ENCODE results near the gene EML4. TPM values are rescaled to one million over a fixed set of nuclear protein-coding genes. Genes with fewer than 3 reads are reported as not detected.

Gene EML4
- total RNA-seq, 2 donors from 2014 or later: 68.2 to 76.5 TPM

DNA sequence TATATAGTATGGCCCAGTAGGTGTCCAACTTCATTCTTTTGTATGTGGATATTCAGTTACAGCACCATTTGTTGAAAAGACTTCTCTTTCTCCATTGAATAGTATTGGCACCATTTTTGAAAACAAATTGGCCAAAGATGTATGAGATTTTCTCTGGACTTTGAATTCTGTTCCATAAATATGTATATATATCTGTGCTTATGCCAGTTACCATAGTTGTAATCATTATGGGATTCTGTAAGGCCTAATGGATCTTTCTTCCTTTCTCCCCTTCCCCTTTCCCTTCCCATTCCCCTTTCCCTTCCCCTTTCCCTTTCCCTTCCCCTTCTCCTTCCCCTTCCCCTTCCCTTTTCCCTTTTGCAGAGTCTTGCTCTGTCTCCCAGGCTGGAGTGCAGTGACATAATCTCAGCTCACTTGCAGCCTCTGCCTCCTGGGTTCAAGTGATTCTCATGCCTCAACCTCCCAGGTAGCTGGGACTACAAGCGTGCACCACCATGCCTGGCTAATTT, 140.9 kb downstream of the EML4 start:
- intact Hi-C loops (cut with DNase I, micrococcal nuclease): no loop called here
- DNase-seq (no peak), ATAC-seq (no peak)

DNA sequence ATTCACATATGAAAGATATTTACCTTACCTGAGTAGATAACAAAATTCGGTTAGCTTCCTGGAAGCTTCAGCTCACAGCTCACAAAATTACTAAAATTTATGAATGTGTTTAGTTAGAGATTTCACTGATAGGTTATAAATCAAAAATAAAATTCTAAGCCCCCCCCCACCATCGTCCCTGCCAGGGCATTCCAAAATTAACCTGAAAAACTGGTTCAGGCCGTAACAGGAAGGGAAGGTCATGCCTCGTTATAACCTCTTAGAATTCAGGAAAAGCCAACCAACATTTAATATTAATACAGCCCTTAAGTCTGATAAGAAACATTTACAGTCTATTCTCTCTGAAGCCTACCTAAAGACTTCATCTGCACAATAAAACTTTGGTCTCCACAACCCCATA, 143.0 kb downstream of the EML4 start:
- ATAC-seq (no peak), DNase-seq (no peak)
- intact Hi-C loops (cut with DNase I, micrococcal nuclease): no loop called here

DNA sequence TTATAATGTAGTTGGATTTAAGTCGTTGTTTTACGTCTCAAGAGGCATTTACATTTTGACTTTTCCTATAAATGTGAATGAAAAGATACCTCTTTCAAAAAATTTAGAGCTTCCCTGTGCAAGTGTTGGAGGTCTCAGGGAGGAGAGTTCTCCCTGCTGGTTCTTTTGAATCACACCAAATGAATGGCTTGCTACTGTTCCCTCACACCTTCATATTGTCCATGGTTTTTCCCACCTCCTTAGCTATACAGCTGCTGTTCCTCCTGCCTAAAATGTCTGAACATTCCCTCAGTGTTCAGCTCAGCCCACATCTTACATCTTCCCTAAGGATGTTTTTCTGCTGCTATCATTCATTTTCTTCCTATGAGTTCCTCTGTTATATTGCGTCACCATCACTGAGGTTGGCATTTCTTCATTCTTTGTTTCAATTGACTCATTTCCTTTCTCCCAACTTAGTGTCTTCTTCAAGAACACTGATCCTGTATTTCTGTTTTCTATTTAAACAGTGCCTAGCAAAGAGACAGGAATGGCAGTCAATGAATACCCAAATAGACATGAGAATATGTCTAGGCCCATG, 145.8 kb downstream of the EML4 start:
- intact Hi-C loops (cut with DNase I, micrococcal nuclease): no loop called here
- ATAC-seq: no peak
- DNase-seq: no peak

DNA sequence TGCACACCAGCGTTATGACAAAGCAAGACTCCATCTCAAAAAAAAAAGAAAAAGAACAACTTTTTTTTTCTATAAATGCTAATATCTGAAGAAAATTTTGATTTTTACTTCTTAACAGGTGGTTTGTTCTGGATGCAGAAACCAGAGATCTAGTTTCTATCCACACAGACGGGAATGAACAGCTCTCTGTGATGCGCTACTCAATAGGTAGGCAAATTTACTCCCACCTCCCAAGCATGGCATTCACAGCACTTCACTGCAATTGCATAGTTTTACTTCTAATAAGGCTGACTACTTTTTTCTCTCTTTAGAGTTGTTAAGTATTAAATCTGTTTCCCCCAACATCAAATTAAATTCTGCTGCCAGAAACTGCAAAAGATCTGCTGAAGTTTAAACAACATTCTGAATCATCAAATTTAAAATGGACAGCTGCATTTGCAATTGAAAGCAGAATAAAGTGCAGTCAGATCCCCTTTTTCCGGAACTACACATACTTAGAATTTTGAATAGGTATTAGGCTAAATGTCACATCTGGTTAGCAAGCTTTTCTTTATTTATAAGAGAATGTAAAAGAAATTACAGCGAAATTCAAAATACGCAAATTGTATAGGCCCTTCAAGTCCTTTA, 146.8 kb downstream of the EML4 start:
- intact Hi-C loops (cut with DNase I, micrococcal nuclease): no loop called here
- no peak for ATAC-seq
- DNase-seq: no peak

DNA sequence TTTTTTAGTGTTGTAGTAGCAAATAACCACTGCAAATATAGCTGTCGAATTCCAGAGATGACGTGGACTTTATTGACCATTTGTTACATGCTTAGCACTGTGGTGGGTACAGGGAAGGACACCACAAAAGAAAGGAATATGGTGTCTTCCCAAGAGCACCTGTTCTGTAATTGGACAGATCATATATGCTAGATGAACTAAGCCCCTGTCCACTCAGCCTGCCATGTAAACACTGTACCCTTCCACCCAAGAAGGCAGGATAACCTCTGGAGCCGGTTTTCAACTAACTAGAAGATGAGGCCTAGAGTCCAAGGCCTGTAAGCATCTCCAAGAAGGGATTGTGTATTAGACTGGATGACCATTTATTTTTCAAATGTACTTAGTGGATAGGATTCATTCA, 147.8 kb downstream of the EML4 start:
- ATAC-seq: no peak
- intact Hi-C loops (cut with DNase I, micrococcal nuclease): no loop called here
- no peak for DNase-seq

DNA sequence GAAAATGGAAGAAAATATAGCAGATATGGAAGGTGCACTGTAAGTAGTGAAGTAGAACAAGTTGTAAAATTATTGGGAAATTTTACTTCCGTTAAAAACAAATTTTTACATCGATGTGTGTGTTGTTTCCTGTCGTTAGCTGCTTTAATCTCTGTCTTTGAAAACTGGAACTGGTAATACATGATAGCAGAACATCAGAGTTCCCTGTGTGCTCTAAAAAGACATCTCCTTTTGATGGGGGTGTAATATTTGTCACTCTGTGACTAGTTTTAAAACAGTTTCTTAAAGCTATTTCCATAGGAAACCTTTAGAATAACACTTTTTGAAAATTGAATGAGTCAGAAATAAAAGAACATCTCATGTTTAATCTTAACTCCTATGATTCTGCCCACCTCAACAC, 148.3 kb downstream of the EML4 start:
- intact Hi-C loops (cut with DNase I, micrococcal nuclease): no loop called here
- DNase-seq (no peak), ATAC-seq (no peak)

DNA sequence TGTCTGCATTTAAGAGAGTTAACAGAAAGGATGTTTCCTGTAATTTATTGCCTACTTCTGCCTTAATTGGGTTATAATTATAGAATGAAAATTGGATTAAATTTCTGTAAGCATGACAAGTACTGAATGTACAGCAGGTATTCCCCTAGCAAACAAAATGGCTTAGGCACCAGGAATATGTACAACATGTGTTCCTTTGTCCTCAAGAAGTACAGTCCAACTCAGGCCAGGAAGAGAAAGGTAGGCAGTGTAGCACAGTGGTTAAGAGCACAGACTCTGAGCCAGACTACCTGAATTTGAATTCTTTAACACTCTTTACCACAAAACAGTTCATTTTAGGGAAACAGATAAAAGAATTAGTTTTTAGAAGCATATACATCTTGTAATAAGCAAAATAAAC, 148.8 kb downstream of the EML4 start:
- ATAC-seq: no peak
- intact Hi-C loops (cut with DNase I, micrococcal nuclease): no loop called here
- no peak for DNase-seq

DNA sequence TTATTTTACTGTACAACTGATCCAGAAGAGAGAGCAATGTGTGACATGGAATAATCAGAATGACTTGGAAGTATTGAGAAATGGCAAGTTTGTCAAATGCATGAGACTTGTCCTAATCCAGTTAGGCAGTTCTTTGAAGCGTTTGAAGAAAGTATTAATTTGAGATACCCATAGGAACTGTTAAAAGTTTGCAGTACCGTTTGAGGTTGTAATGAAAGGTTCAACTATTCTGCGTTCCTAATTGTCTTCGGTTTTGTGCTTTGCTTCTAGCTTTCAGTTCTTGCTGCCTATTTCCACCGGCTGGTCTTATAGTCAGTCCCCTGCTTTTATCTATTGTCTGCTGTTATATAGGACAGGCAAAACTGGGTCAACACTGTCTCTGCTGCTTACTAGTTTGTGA, 150.1 kb downstream of the EML4 start:
- ATAC-seq (no peak), DNase-seq (no peak)
- intact Hi-C loops (cut with DNase I, micrococcal nuclease): no loop called here

DNA sequence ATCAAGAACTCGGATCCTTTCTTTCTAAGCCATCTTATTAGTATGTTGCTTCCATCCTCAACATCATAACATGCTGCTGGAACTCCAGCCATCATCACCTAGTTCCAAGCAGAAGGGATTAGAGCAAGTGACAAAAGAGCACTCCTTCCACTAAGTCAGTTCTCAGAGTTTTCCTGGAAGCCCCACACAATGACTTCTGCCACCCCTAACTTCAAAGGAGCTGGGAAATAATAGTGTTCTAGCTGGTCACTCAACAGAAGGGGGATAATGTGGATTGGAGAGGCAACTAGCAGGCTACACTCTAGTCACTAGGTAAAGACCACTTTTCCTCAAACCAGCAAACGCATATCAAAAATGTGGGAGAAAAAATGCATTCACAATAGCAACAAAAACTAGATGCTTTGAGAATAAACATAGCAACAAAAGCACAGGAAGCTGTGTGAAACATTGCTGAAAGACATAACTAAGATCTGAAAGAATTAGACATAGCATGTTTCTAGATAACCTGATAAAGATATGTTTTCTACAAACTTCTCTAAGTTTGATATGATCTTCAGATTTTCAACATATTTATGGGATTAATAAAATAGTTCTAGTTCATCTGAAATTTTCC, 152.4 kb downstream of the EML4 start:
- intact Hi-C loops (cut with DNase I, micrococcal nuclease): no loop called here
- ATAC-seq (no peak), DNase-seq (no peak)

DNA sequence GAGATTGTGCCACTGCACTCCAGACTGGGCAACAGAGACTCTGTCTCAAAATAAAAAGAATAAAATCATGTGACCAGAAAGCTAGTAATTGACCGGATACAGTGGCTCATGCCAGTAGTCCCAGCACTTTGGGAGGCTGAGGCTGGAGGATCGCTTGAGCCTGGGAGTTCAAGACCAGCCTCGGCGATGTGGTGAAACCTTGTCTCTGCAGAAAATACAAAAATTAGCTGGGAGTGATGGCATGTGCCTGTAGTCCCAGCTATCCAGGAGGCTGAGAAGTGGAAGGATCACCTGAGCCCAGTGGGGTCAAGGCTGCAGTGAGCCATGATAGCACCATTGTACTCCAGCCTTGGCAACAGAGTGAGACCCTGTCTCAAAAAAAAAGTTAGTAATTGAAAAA, 155.1 kb downstream of the EML4 start:
- intact Hi-C loops (cut with DNase I, micrococcal nuclease): no loop called here
- DNase-seq: no peak
- ATAC-seq: no peak

DNA sequence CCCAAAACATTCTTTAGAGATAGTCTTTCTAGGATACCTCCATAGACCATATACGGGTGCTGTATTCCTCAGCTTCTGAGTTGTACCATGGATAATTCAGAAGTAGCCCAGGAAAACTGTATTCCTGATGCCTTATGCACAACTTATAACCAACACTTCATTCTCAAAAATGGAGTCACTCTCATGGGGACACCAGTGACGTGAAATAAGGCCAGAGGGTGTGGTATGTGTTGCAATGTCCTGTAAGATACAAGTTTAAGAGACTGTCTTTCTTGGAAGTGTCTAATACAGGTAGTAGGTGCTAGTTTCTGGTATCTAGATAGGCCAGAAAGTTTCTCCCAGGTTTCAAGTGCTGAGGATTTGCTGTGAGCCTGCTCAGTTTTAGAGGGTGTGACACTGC, 155.8 kb downstream of the EML4 start:
- intact Hi-C loops (cut with DNase I, micrococcal nuclease): no loop called here
- ATAC-seq (no peak), DNase-seq (no peak)

DNA sequence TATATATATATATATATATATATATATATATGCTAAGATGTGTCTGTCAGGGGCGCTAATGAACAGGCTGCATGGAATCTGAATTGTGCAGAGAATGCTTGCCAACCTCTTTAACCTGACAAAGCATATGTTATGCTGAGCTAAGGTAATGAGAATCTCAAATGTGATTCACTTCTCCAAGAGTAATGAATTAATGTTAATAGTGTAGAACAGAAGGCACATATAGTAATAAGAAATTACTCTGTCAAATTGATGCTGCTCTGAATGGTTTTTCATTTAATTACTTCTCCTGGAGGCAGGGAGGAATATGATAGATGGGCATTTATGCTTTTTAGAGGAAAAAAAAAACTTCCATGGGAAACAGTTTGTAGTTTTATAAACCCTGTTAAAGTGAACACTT, 156.5 kb downstream of the EML4 start:
- intact Hi-C loops (cut with DNase I, micrococcal nuclease): no loop called here
- no peak for DNase-seq
- ATAC-seq: no peak

DNA sequence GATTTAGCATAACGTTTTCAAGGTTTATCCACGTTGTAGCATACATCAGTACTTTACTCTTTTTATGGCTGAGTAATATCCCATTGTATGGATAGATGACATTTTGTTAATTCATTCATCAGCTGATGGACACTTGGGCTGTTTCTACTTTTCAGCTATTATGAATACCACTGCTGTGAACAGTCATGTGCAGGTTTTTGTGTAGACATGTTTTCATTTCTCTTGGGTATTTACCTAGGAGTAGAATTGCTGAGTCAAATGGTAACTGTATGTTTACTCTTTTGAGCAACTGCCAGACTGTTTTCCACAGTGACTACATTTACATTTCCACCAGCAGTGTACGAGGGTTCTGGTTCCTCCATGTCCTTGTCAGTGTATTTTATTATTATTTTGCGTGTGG, 158.0 kb downstream of the EML4 start:
- DNase-seq: no peak
- intact Hi-C loops (cut with DNase I, micrococcal nuclease): no loop called here
- ATAC-seq: peak; percentile 57

DNA sequence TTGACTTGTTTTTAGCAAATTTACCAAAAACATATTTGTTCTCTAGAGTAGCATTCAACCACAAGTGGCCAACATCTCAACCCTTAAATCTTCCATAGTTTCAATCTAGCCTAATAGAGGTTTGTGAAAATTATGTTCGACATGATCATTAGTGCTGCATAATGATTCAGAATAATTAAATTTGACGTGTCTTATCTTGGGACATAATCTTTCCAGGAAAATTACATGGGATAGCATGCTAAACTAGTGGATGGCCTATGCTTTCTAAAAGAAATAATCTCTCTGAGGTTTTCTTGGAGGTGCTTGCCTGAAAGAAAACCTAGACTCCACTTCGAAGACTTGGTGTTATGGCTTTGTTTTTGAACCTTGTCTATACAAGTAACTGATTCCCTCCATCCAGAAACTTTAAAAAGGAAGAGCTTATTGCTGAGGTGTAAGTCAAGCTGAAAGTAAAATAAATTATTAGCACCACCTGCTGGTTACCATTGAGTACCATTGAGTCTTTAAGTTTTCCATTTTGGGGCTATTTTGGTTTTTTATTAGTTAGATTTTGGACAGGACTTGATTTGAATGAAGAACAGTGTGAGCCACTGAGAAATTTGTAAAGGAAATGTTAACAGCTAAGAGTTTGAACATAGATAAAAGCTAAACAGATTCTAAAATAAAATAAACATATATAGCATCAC, 159.1 kb downstream of the EML4 start:
- intact Hi-C loops (cut with DNase I, micrococcal nuclease): loop anchor here in 1 of 2 donors (2.0 kb wide), 1 partner anchor 235 kb away; no protein-coding TSS in a partner anchor
- peak; percentile 28 for ATAC-seq
- DNase-seq: no peak

DNA sequence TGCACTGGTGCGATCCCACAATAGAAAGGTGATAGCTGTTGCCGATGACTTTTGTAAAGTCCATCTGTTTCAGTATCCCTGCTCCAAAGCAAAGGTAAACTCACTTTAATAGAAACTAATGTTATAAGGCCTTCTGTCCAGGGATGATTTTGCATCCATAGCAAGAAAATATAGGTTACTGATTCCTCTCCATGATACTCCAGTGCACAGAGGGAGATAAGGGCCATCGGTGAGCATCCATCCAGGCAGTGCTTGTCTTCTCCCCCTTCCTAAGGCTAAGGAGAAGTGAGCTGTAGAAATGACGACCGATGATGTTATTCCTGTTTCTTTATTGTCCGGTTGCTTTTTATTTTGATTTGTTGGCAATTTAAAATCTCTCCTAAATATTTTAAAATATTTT, 159.8 kb downstream of the EML4 start:
- ATAC-seq (no peak), DNase-seq (no peak)
- intact Hi-C loops (cut with DNase I, micrococcal nuclease): loop anchor here in 1 of 2 donors (2.0 kb wide), 1 partner anchor 236 kb away; no protein-coding TSS in a partner anchor

DNA sequence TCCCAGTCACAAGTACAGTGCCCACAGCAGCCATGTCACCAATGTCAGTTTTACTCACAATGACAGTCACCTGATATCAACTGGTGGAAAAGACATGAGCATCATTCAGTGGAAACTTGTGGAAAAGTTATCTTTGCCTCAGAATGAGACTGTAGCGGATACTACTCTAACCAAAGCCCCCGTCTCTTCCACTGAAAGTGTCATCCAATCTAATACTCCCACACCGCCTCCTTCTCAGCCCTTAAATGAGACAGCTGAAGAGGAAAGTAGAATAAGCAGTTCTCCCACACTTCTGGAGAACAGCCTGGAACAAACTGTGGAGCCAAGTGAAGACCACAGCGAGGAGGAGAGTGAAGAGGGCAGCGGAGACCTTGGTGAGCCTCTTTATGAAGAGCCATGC, 160.6 kb downstream of the EML4 start:
- DNase-seq: no peak

DNA sequence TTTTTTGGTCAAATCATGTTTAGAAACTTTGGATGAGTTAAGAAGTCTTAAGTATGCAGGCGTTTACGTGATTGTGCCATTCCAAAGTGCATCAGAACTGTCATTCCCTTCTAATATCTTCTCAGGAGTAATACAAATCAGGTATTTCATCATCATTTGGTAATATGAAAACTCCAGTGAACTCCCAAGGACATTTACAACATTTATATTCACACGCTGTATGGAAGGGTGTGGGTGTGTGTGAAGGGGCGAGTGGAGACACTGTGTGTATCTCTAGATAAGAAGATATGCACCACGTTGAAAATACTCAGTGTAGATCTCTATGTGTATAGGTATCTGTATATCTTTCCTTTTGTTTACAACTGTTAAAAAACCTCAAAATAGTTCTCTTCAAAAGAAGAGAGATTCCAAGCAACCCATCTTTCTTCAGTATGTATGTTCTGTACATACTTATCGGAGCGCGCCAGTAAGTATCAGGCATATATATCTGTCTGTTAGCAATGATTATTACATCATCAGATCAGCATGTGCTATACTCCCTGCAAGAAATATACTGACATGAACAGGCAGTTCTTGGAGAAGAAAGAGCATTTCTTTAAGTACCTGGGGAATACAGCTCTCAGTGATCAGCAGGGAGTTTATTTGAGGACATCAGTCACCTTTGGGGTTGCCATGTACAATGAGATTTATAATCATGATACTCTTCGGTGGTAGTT, 162.6 kb downstream of the EML4 start:
- intact Hi-C loops (cut with DNase I, micrococcal nuclease): no loop called here
- DNase-seq: no peak
- ATAC-seq: peak; percentile 23

More for the DNA sequence above, 160.6 kb downstream of the EML4 start:
- intact Hi-C loops (cut with DNase I, micrococcal nuclease): loop anchor here in 1 of 2 donors (2.0 kb wide), 1 partner anchor 237 kb away; no protein-coding TSS in a partner anchor
- ATAC-seq: no peak

DNA sequence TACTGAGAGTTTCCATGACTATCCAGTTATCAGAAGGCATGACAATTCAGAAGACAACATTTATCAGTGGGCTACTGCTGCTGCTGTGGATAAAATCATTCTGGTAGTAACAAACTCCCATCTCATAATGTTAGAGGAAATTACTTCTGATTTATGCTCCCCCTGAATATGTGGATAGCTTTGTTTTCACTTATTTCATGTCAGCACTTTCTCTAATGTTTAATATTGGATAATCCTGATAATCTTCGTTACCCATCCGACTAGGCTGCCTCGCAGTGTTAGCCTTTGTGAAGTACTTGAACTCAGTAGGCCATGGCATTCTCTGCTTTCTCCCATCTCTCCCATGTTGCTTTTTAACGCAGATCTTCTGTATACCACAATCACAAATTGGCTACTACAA, 163.4 kb downstream of the EML4 start:
- intact Hi-C loops (cut with DNase I, micrococcal nuclease): no loop called here
- DNase-seq (no peak), ATAC-seq (no peak)

DNA sequence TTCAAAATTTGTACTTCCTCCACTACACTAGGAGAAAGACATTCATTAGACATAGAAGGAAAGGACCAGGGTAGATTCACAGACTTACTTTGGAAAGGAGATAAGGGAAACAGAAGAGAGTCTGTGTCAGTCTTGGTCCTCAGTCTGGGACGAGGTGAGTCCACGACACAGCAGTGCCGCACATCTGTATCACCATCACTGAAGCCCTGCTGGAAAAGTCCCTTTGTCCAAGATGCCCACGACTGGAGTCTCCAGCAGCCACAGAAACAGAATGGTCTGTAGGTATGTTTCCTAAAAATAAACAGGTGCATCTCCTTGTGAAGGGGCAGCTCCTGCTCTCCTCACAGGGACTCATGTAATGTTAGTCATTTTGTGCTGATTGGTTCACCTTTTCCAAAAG, 164.4 kb downstream of the EML4 start:
- DNase-seq (no peak), ATAC-seq (no peak)
- intact Hi-C loops (cut with DNase I, micrococcal nuclease): no loop called here

Data from left colon (tissue), 2 donors.